ENCODE results near the gene AGA.

The AGA gene

GRCh38 chr4:177384856-177385397 lies 57.3 kb downstream of the AGA start:
- no peak for DNase-seq

GRCh38 chr4:177381762-177382310 lies 60.4 kb downstream of the AGA start:
- DNase-seq = no peak
